H9 (cell line): ENCODE data around the gene CEP131. TPM values are rescaled to one million over a fixed set of nuclear protein-coding genes. Genes with fewer than 3 reads are reported as not detected.

Source experiments
- DNase-seq: peaks from one replicate; pipeline ENCODE4 v3.0.0-alpha.2; 2017
- H2AFZ ChIP-seq: one replicate; pipeline ENCODE4 v1.6.1; 2013; ENCODE audit warnings: mild to moderate bottlenecking, low read length, control low read depth, moderate library complexity
- H2AK5ac ChIP-seq: 2 replicates; pipeline ENCODE4 v1.6.1; 2013; ENCODE audit warnings: low read length, control low read depth, mixed read lengths; ENCODE audit not compliant: insufficient read length
- H2BK120ac ChIP-seq: one replicate; pipeline ENCODE4 v1.6.1; 2013; ENCODE audit warnings: low read depth, mild to moderate bottlenecking, low read length, control low read depth, inconsistent platforms; ENCODE audit not compliant: poor library complexity, severe bottlenecking
- H2BK12ac ChIP-seq: 2 replicates; pipeline ENCODE4 v1.6.1; 2013; ENCODE audit warnings: low read length, control low read depth, mixed read lengths, low read depth; ENCODE audit not compliant: insufficient read length
- H2BK15ac ChIP-seq: 2 replicates; pipeline ENCODE4 v1.6.1; 2013; ENCODE audit warnings: low read depth, low read length, control low read depth
- H2BK20ac ChIP-seq: one replicate; pipeline ENCODE4 v1.6.1; 2013; ENCODE audit warnings: low read depth, mild to moderate bottlenecking, low read length, control low read depth, inconsistent platforms; ENCODE audit not compliant: poor library complexity, severe bottlenecking
- H2BK5ac ChIP-seq: 2 replicates; pipeline ENCODE4 v1.6.1; 2013; ENCODE audit warnings: low read length, control low read depth, mixed read lengths; ENCODE audit not compliant: insufficient read length
- H3K14ac ChIP-seq: 2 replicates; pipeline ENCODE4 v1.6.1; 2013; ENCODE audit warnings: low read length, control low read depth; ENCODE audit not compliant: insufficient read depth
- H3K18ac ChIP-seq: 2 replicates; pipeline ENCODE4 v1.6.1; 2013; ENCODE audit warnings: low read depth, mild to moderate bottlenecking, mixed read lengths, low read length, control low read depth; ENCODE audit not compliant: insufficient read length
- H3K23ac ChIP-seq: 2 replicates; pipeline ENCODE4 v1.6.1; 2013; ENCODE audit warnings: low read length, control low read depth, mixed read lengths, low read depth; ENCODE audit not compliant: insufficient read length
- H3K23me2 ChIP-seq: 2 replicates; pipeline ENCODE4 v1.6.1; 2013; ENCODE audit warnings: low read depth, mild to moderate bottlenecking, mixed read lengths, low read length, control low read depth; ENCODE audit not compliant: insufficient read length, poor library complexity, severe bottlenecking
- H3K27ac ChIP-seq: 2 replicates; pipeline ENCODE4 v1.5.1; 2013; ENCODE audit warnings: low read length, control low read depth, mixed read lengths, low read depth; ENCODE audit not compliant: insufficient read length
- H3K27me3 ChIP-seq: 2 replicates; pipeline ENCODE4 v1.6.1; 2013; ENCODE audit warnings: low read length, control low read depth, inconsistent platforms; ENCODE audit not compliant: insufficient read depth
- H3K4ac ChIP-seq: 2 replicates; pipeline ENCODE4 v1.6.1; 2013; ENCODE audit warnings: low read depth, mild to moderate bottlenecking, control low read depth, inconsistent platforms, low read length, moderate library complexity
- H3K4me1 ChIP-seq: 2 replicates; pipeline ENCODE4 v1.6.1; 2013; ENCODE audit warnings: low read length, control low read depth, inconsistent platforms; ENCODE audit not compliant: insufficient read depth
- H3K4me2 ChIP-seq: 2 replicates; pipeline ENCODE4 v1.6.1; 2013; ENCODE audit warnings: low read length, control low read depth, mixed read lengths; ENCODE audit not compliant: insufficient read length, insufficient read depth
- H3K56ac ChIP-seq: 2 replicates; pipeline ENCODE4 v1.6.1; 2013; ENCODE audit warnings: low read depth, mild to moderate bottlenecking, mixed read lengths, low read length, control low read depth; ENCODE audit not compliant: insufficient read length
- H3K79me1 ChIP-seq: 2 replicates; pipeline ENCODE4 v1.6.1; 2013; ENCODE audit warnings: low read depth, mild to moderate bottlenecking, moderate library complexity, low read length, control low read depth, inconsistent platforms; ENCODE audit not compliant: insufficient read depth, poor library complexity, severe bottlenecking
- H3K79me2 ChIP-seq: 2 replicates; pipeline ENCODE4 v1.6.1; 2013; ENCODE audit warnings: low read length, control low read depth, inconsistent platforms; ENCODE audit not compliant: insufficient read depth
- H3K9ac ChIP-seq: 2 replicates; pipeline ENCODE4 v1.6.1; 2013; ENCODE audit warnings: low read length, control low read depth, mixed read lengths; ENCODE audit not compliant: insufficient read length; ENCODE audit errors: extremely low read depth
- H3K9me3 ChIP-seq: one replicate; pipeline ENCODE4 v1.6.1; 2013; ENCODE audit warnings: low read depth, low read length, inconsistent platforms; ENCODE audit not compliant: control insufficient read depth
- H3T11ph ChIP-seq: one replicate; pipeline ENCODE4 v1.6.1; 2013; ENCODE audit warnings: mild to moderate bottlenecking, low read length, control low read depth, inconsistent platforms
- H4K20me1 ChIP-seq: one replicate; pipeline ENCODE4 v1.6.1; 2013; ENCODE audit not compliant: control insufficient read depth, insufficient read length, insufficient read depth
- H4K5ac ChIP-seq: 2 replicates; pipeline ENCODE4 v1.6.1; 2013; ENCODE audit warnings: low read depth, mild to moderate bottlenecking, mixed read lengths, low read length, control low read depth; ENCODE audit not compliant: insufficient read length
- H4K8ac ChIP-seq: replicated peaks from 2 replicates; pipeline ENCODE4 v1.6.1; 2013; ENCODE audit warnings: low read length, control low read depth, mixed read lengths, low read depth; ENCODE audit not compliant: insufficient read length
- H4K91ac ChIP-seq: 2 replicates; pipeline ENCODE4 v1.6.1; 2013; ENCODE audit warnings: low read depth, mild to moderate bottlenecking, moderate library complexity, mixed read lengths, low read length, control low read depth; ENCODE audit not compliant: insufficient read length
- H3K27ac Mint-ChIP-seq, 3 experiments: 2 replicates in 2 of 3; 3 replicates in 1 of 3; pipeline ENCODE4 v1.8.0; 2020 to 2021; ENCODE audit warnings: mixed read lengths in 3 of 3, mild to moderate bottlenecking in 1 of 3, moderate library complexity in 1 of 3
- H3K27me3 Mint-ChIP-seq: 2 replicates; pipeline ENCODE4 v1.8.0; 2021; ENCODE audit warnings: low read depth, mild to moderate bottlenecking, moderate library complexity, mixed read lengths
- H3K36me3 Mint-ChIP-seq, 3 experiments: 2 replicates in 2 of 3; 3 replicates in 1 of 3; pipeline ENCODE4 v1.8.0; 2020 to 2021; ENCODE audit warnings: low read depth in 3 of 3, mixed read lengths in 3 of 3; ENCODE audit not compliant: insufficient read depth in 1 of 3
- H3K4me1 Mint-ChIP-seq, 2 experiments: 2 replicates each; pipeline ENCODE4 v1.8.0; 2020; ENCODE audit warnings: mixed read lengths in 2 of 2
- H3K4me3 Mint-ChIP-seq, 2 experiments: 2 replicates in 1 of 2; 3 replicates in 1 of 2; pipeline ENCODE4 v1.8.0; 2020 to 2021; ENCODE audit warnings: mild to moderate bottlenecking in 2 of 2, mixed read lengths in 2 of 2, moderate library complexity in 1 of 2
- H3K9me3 Mint-ChIP-seq, 2 experiments: 2 replicates in 1 of 2; 3 replicates in 1 of 2; pipeline ENCODE4 v1.8.0; 2020; ENCODE audit warnings: mild to moderate bottlenecking in 2 of 2, mixed read lengths in 2 of 2, moderate library complexity in 1 of 2
- CTCF ChIP-seq: fragments of 200-600 bp; sonication (generic); conservative IDR thresholded peaks from 3 replicates; pipeline ENCODE4 v1.8.0; 2021; ENCODE audit warnings: antibody characterized with exemption, mild to moderate bottlenecking
- WGBS: extraction: QIAGEN DNeasy Blood & Tissue Kit; methylation state at CpG from one replicate; pipeline ENCODE4 v1.1.7; 2013; ENCODE audit warnings: missing lambda C conversion rate, low lambda C conversion rate, mixed read lengths; ENCODE audit not compliant: insufficient read length; ENCODE audit errors: extremely low coverage; 5-methylcytosine and 5-hydroxymethylcytosine counted together
- total RNA-seq: library from RNA; stranded (reverse); gene quantifications from 2 replicates; pipeline ENCODE4 v1.2.1, GENCODE V29; 2021

The CEP131 gene
- total RNA-seq, 1 experiment from 2014 or later: 16.3 TPM

- Histone ChIP-seq H4K20me1 (no peaks in the 10 kb centered on the region), H3K79me2 (no peaks in the 10 kb centered on the region), H3K56ac (no peak overlapping the region), H2AK5ac (no peak overlapping the region), H3K9ac (no peak overlapping the region), H2BK20ac (no peak overlapping the region), H2AFZ (no peak overlapping the region), H3K9me3 (no peaks in the 10 kb centered on the region), H2BK5ac (no peak overlapping the region), H3K79me1 (no peaks in the 10 kb centered on the region), H3K14ac (no peak overlapping the region), H4K5ac (no peak overlapping the region), H2BK15ac (no peak overlapping the region), H3K27me3 (no peaks in the 10 kb centered on the region), H2BK12ac (no peak overlapping the region), H3K4me2 (no peak overlapping the region), H3K4me1 (no peaks in the 10 kb centered on the region), H3K4ac (no peak overlapping the region), H4K91ac (no peak overlapping the region), H3K18ac (no peak overlapping the region), H2BK120ac (no peak overlapping the region), H3K23ac (no peak overlapping the region), H4K8ac (no peak overlapping the region), H3K23me2 (no peaks in the 10 kb centered on the region), H3K27ac (no peak overlapping the region), H3T11ph (no peak overlapping the region)
- no peaks in the 10 kb centered on the region for H3K9me3 Mint-ChIP-seq
- H3K4me3 Mint-ChIP-seq: no peak overlapping the region
- WGBS: no CpG with 5 or more reads among the region's 14 CpGs
- H3K27ac Mint-ChIP-seq: no peak overlapping the region; a peak in 1 of 7 replicates
- no peaks in the 10 kb centered on the region for H3K27me3 Mint-ChIP-seq
- no peaks in the 10 kb centered on the region for H3K4me1 Mint-ChIP-seq
- DNase-seq: no peak
- TF ChIP-seq CTCF: no peak
- peaks cover 0 to 10% (median 6%) of the 10 kb centered on the region in 3 experiments; a peak in 5 of 7 replicates for H3K36me3 Mint-ChIP-seq
Observed at GRCh38 chr17:81191646-81192045, 31.1 kb downstream of the CEP131 start.
